ENCODE results near the gene TLR7.

Gene TLR7

DNA sequence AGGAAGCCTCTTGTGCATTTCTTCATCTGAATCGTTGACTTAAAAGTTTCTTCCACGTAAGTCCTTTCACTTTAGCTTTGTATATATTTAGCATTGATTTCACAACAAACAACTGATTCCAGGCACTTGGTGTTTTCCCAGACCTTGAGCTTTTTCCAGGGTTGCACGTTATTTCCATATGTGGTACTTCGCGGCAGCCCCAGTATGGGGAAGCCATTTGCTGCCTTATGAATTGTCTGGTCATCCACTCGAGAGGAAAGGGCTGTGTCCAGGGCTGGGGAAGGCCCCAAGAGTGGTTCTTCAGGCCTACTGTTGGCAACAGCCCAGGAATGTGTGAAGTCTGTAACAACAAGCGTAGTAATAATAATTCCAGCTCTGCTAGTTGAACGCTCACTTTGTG, 36.8 kb downstream of the TLR7 start:
- TF ChIP-seq SIN3A (IDR thresholded peaks at IDR 0.05; ENCODE audit: borderline replicate concordance, insufficient read depth, low read length) (no peak), TAF1 (IDR thresholded peaks at IDR 0.05; ENCODE audit: borderline replicate concordance, insufficient read depth, low read length) (no peak), REST (IDR thresholded peaks at IDR 0.05; ENCODE audit: insufficient read depth in 1 of 2, low read depth in 2 of 2, low read length in 2 of 2) (no peak), FOXP2 (optimal IDR thresholded peaks at IDR 0.05; ENCODE audit: borderline replicate concordance, extremely low read depth, extremely low read length, insufficient read depth) (no peak), POLR2AphosphoS5 (IDR thresholded peaks at IDR 0.05; ENCODE audit: low read depth, low read length) (no peak)

DNA sequence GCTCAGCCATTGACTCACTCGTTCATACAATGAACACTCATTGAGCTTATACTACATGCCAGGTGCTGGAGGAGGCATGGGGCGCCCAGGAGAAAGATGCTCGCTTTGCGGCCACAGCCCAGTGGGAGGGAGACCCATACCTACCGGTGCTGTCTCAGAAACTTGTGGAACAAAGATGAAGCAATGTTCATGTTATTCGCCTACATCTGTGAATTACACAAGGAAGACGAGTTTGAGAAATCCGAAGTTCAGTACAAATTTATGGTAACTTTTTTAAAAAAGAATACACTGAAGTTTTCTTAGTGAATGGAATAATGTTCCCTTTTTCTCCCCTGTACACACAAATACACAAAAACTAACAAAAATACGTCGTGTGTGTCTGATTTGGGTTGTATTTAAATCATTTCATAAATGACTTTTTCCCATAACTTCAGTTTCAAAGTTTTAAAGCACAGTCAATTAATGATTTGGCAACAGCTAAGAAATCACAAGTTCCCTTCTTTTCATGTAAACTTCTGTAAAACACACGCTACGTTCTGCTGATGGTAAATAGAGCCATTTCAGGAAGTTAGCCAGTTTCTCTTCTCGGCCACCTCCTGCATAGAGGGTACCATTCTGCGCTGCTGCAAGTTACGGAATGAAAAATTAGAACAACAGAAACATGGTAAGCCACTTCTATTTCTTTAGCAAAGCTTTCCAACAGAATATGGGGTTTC, 39.3 kb downstream of the TLR7 start, which contains the start of gene TLR8:
TLR8 (plus strand) TSS at position 575 of the 716 bp plus-strand sequence; CDS start at position 662, 87 bp downstream.
- TF ChIP-seq FOXP2 (optimal IDR thresholded peaks at IDR 0.05; ENCODE audit: borderline replicate concordance, extremely low read depth, extremely low read length, insufficient read depth), result no peak
- no peak for TF ChIP-seq REST (IDR thresholded peaks at IDR 0.05; ENCODE audit: insufficient read depth in 1 of 2, low read depth in 2 of 2, low read length in 2 of 2)
- no peak for TF ChIP-seq POLR2AphosphoS5 (IDR thresholded peaks at IDR 0.05; ENCODE audit: low read depth, low read length)
- no peak for TF ChIP-seq SIN3A (IDR thresholded peaks at IDR 0.05; ENCODE audit: borderline replicate concordance, insufficient read depth, low read length)
- no peak for TF ChIP-seq TAF1 (IDR thresholded peaks at IDR 0.05; ENCODE audit: borderline replicate concordance, insufficient read depth, low read length)

- TF ChIP-seq REST (IDR thresholded peaks at IDR 0.05; ENCODE audit: insufficient read depth in 1 of 2, low read depth in 2 of 2, low read length in 2 of 2) (no peak), TAF1 (IDR thresholded peaks at IDR 0.05; ENCODE audit: borderline replicate concordance, insufficient read depth, low read length) (no peak), FOXP2 (optimal IDR thresholded peaks at IDR 0.05; ENCODE audit: borderline replicate concordance, extremely low read depth, extremely low read length, insufficient read depth) (no peak), SIN3A (IDR thresholded peaks at IDR 0.05; ENCODE audit: borderline replicate concordance, insufficient read depth, low read length) (no peak), POLR2AphosphoS5 (IDR thresholded peaks at IDR 0.05; ENCODE audit: low read depth, low read length) (no peak)
Observed at GRCh38 chrX:12910423-12911121, 43.7 kb downstream of the TLR7 start.

- TF ChIP-seq TAF1 (IDR thresholded peaks at IDR 0.05; ENCODE audit: borderline replicate concordance, insufficient read depth, low read length) (no peak), REST (IDR thresholded peaks at IDR 0.05; ENCODE audit: insufficient read depth in 1 of 2, low read depth in 2 of 2, low read length in 2 of 2) (no peak), SIN3A (IDR thresholded peaks at IDR 0.05; ENCODE audit: borderline replicate concordance, insufficient read depth, low read length) (no peak), POLR2AphosphoS5 (IDR thresholded peaks at IDR 0.05; ENCODE audit: low read depth, low read length) (no peak), FOXP2 (optimal IDR thresholded peaks at IDR 0.05; ENCODE audit: borderline replicate concordance, extremely low read depth, extremely low read length, insufficient read depth) (no peak)
Observed at GRCh38 chrX:12911122-12911470, 44.2 kb downstream of the TLR7 start.

All from PFSK-1 (cell line).